Measurements from ENCODE around the gene DMTF1. TPM values are rescaled to one million over a fixed set of nuclear protein-coding genes. Genes with fewer than 3 reads are reported as not detected.
A peak's percentile ranks its signal among the peaks of the same experiment; 100 is the strongest.
"Not testable (repeated sequence)": the region's sequence is repeated elsewhere in the genome, so short reads cannot be mapped to it uniquely, and the experiment has no call there.

The DMTF1 gene
- total RNA-seq, 1 experiment from 2014 or later: 48.0 TPM

- no peak for DNase-seq (ENCODE audit: low spot score)
Measured at GRCh38 chr7:87193912-87194311, 41.7 kb downstream of the DMTF1 start.

- no peak for DNase-seq (ENCODE audit: low spot score)
Measured at GRCh38 chr7:87199241-87199640, 47.0 kb downstream of the DMTF1 start.

- DNase-seq (ENCODE audit: low spot score): no peak
Measured at GRCh38 chr7:87199700-87200450, 47.6 kb downstream of the DMTF1 start.

- DNase-seq (ENCODE audit: low spot score): no peak
Measured at GRCh38 chr7:87202208-87202607, 50.0 kb downstream of the DMTF1 start.

GRCh38 chr7:87202705-87203104 is 50.5 kb downstream of the DMTF1 start:
- no peak for DNase-seq (ENCODE audit: low spot score)

- not testable (repeated sequence) for DNase-seq (ENCODE audit: low spot score)
Measured at GRCh38 chr7:87203929-87204328, 51.7 kb downstream of the DMTF1 start.

GRCh38 chr7:87204933-87205332 is 52.7 kb downstream of the DMTF1 start:
- DNase-seq (ENCODE audit: low spot score): no peak

GRCh38 chr7:87205701-87206100 is 53.4 kb downstream of the DMTF1 start:
- DNase-seq (ENCODE audit: low spot score): not testable (repeated sequence)

- DNase-seq (ENCODE audit: low spot score): no peak
Measured at GRCh38 chr7:87206361-87206760, 54.1 kb downstream of the DMTF1 start.

GRCh38 chr7:87209295-87209924 is 57.2 kb downstream of the DMTF1 start:
- DNase-seq (ENCODE audit: low spot score): no peak

GRCh38 chr7:87210506-87210905 is 58.3 kb downstream of the DMTF1 start:
- DNase-seq (ENCODE audit: low spot score): no peak

- DNase-seq (ENCODE audit: low spot score): no peak
Measured at GRCh38 chr7:87212498-87212897, 60.2 kb downstream of the DMTF1 start.

- no peak for DNase-seq (ENCODE audit: low spot score)
Measured at GRCh38 chr7:87213252-87213651, 61.0 kb downstream of the DMTF1 start.

GRCh38 chr7:87213811-87214210 is 61.6 kb downstream of the DMTF1 start:
- no peak for DNase-seq (ENCODE audit: low spot score)

GRCh38 chr7:87215046-87215445 is 62.8 kb downstream of the DMTF1 start:
- DNase-seq (ENCODE audit: low spot score): no peak

- no peak for DNase-seq (ENCODE audit: low spot score)
Measured at GRCh38 chr7:87216701-87217508, 64.7 kb downstream of the DMTF1 start.

GRCh38 chr7:87217983-87218653 is 65.9 kb downstream of the DMTF1 start:
- no peak for DNase-seq (ENCODE audit: low spot score)

- peak; percentile 67 for DNase-seq (ENCODE audit: low spot score)
Measured at GRCh38 chr7:87218796-87219544, 66.7 kb downstream of the DMTF1 start.

GRCh38 chr7:87219545-87220025 is 67.3 kb downstream of the DMTF1 start, which contains the start of gene TMEM243:
TSS of gene TMEM243 (minus strand) at chr7:87219732. CDS start at chr7:87219503, 229 bp downstream.
- DNase-seq (ENCODE audit: low spot score): peak; percentile 77

GRCh38 chr7:87220026-87220733 is 67.9 kb downstream of the DMTF1 start:
- DNase-seq (ENCODE audit: low spot score): peak; percentile 91
